Fibroblast of upper back skin (primary cell): ENCODE data around the gene PLA2R1.
A peak's percentile ranks its signal among the peaks of the same experiment; 100 is the strongest.
"Not testable (repeated sequence)": the region's sequence is repeated elsewhere in the genome, so short reads cannot be mapped to it uniquely, and the experiment has no call there.

Source experiments
- DNase-seq: peaks from one replicate; pipeline ENCODE4 v3.0.0-alpha.2; 2013

The PLA2R1 gene

GRCh38 chr2:160063271-160063670 lies 856 bp upstream of the PLA2R1 start:
- DNase-seq = no peak

- DNase-seq = no peak
These were observed 497 bp downstream of the PLA2R1 start for GRCh38 chr2:160061944-160062291.

- no peak for DNase-seq
These were observed 882 bp downstream of the PLA2R1 start for GRCh38 chr2:160061533-160061932.

GRCh38 chr2:160060297-160060696 lies 2.1 kb downstream of the PLA2R1 start:
- no peak for DNase-seq

GRCh38 chr2:160057356-160057755 lies 5.1 kb downstream of the PLA2R1 start:
- DNase-seq = no peak

- no peak for DNase-seq
These were observed 6.7 kb downstream of the PLA2R1 start for GRCh38 chr2:160055726-160056108.

- peak; percentile 44 for DNase-seq
These were observed 7.3 kb downstream of the PLA2R1 start for GRCh38 chr2:160054984-160055725.

- DNase-seq = no peak
These were observed 8.5 kb downstream of the PLA2R1 start for GRCh38 chr2:160053946-160054345.

- DNase-seq = no peak
These were observed 9.9 kb downstream of the PLA2R1 start for GRCh38 chr2:160052531-160052930.

GRCh38 chr2:160051371-160051800 lies 11.0 kb downstream of the PLA2R1 start:
- no peak for DNase-seq

GRCh38 chr2:160050147-160050546 lies 12.3 kb downstream of the PLA2R1 start:
- no peak for DNase-seq

- no peak for DNase-seq
These were observed 16.7 kb downstream of the PLA2R1 start for GRCh38 chr2:160045703-160046210.

GRCh38 chr2:160044728-160045127 lies 17.7 kb downstream of the PLA2R1 start:
- DNase-seq = no peak

GRCh38 chr2:160043265-160043664 lies 19.1 kb downstream of the PLA2R1 start:
- no peak for DNase-seq

GRCh38 chr2:160042054-160042453 lies 20.4 kb downstream of the PLA2R1 start:
- DNase-seq = no peak

GRCh38 chr2:160041091-160041490 lies 21.3 kb downstream of the PLA2R1 start:
- DNase-seq = no peak

GRCh38 chr2:160039166-160039903 lies 23.1 kb downstream of the PLA2R1 start:
- peak; percentile 46 for DNase-seq

- not testable (repeated sequence) for DNase-seq
These were observed 23.8 kb downstream of the PLA2R1 start for GRCh38 chr2:160038662-160039061.

GRCh38 chr2:160036736-160037135 lies 25.7 kb downstream of the PLA2R1 start:
- DNase-seq = no peak

- no peak for DNase-seq
These were observed 27.3 kb downstream of the PLA2R1 start for GRCh38 chr2:160035125-160035524.

GRCh38 chr2:160034396-160034795 lies 28.0 kb downstream of the PLA2R1 start:
- DNase-seq = no peak

- peak; percentile 72 for DNase-seq
These were observed 28.6 kb downstream of the PLA2R1 start for GRCh38 chr2:160033732-160034392.

- no peak for DNase-seq
These were observed 33.2 kb downstream of the PLA2R1 start for GRCh38 chr2:160029270-160029628.
